Endothelial cell (in vitro differentiated cells): ENCODE data around the gene USH2A. TPM values are rescaled to one million over a fixed set of nuclear protein-coding genes. Genes with fewer than 3 reads are reported as not detected.

ENCODE experiments used
- DNase-seq: peaks from one replicate; pipeline ENCODE4 v3.0.0; 2021; ENCODE audit warnings: low spot score
- H3K27ac Mint-ChIP-seq: one replicate; pipeline ENCODE4 v1.8.0; 2021; ENCODE audit warnings: mixed read lengths, inconsistent platforms; ENCODE audit not compliant: unreplicated experiment
- H3K27me3 Mint-ChIP-seq: one replicate; pipeline ENCODE4 v1.8.0; 2021; ENCODE audit warnings: mild to moderate bottlenecking, moderate library complexity, mixed read lengths, inconsistent platforms; ENCODE audit not compliant: unreplicated experiment
- H3K36me3 Mint-ChIP-seq: one replicate; pipeline ENCODE4 v1.8.0; 2021; ENCODE audit warnings: mild to moderate bottlenecking, low read depth, mixed read lengths, inconsistent platforms; ENCODE audit not compliant: unreplicated experiment
- H3K4me1 Mint-ChIP-seq: one replicate; pipeline ENCODE4 v1.8.0; 2021; ENCODE audit warnings: mild to moderate bottlenecking, mixed read lengths, inconsistent platforms; ENCODE audit not compliant: unreplicated experiment
- H3K4me3 Mint-ChIP-seq: one replicate; pipeline ENCODE4 v1.8.0; 2021; ENCODE audit warnings: mild to moderate bottlenecking, mixed read lengths, inconsistent platforms; ENCODE audit not compliant: unreplicated experiment
- H3K9me3 Mint-ChIP-seq: one replicate; pipeline ENCODE4 v1.8.0; 2021; ENCODE audit warnings: mixed read lengths, inconsistent platforms; ENCODE audit not compliant: unreplicated experiment
- total RNA-seq: library from RNA; stranded (reverse); fragmentation: NEBNext Ultra II Directional; extraction: Animal tissue kit (Norgen Biotek cat#: 25700); gene quantifications from one replicate; pipeline ENCODE4 v1.2.1, GENCODE V29; 2021; ENCODE audit not compliant: unreplicated experiment
- TF ChIP-seq, protein P1 (sequence below): fragments of 200-600 bp; sonication (generic); IDR thresholded peaks from one replicate; pipeline ENCODE4 v1.5.0; 2021; ENCODE audit warnings: antibody characterized with exemption; ENCODE audit not compliant: unreplicated experiment

The USH2A gene
- total RNA-seq, 1 donor from 2014 or later = not detected

- H3K27ac Mint-ChIP-seq = no peak overlapping the region
- no peaks in the 10 kb centered on the region for H3K9me3 Mint-ChIP-seq
- TF ChIP-seq, protein P1, sequence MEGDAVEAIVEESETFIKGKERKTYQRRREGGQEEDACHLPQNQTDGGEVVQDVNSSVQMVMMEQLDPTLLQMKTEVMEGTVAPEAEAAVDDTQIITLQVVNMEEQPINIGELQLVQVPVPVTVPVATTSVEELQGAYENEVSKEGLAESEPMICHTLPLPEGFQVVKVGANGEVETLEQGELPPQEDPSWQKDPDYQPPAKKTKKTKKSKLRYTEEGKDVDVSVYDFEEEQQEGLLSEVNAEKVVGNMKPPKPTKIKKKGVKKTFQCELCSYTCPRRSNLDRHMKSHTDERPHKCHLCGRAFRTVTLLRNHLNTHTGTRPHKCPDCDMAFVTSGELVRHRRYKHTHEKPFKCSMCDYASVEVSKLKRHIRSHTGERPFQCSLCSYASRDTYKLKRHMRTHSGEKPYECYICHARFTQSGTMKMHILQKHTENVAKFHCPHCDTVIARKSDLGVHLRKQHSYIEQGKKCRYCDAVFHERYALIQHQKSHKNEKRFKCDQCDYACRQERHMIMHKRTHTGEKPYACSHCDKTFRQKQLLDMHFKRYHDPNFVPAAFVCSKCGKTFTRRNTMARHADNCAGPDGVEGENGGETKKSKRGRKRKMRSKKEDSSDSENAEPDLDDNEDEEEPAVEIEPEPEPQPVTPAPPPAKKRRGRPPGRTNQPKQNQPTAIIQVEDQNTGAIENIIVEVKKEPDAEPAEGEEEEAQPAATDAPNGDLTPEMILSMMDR = no peak
- no peaks in the 10 kb centered on the region for H3K36me3 Mint-ChIP-seq
- no peaks in the 10 kb centered on the region for H3K27me3 Mint-ChIP-seq
- peaks cover 11% of the 10 kb centered on the region for H3K4me1 Mint-ChIP-seq
- DNase-seq = no peak
- H3K4me3 Mint-ChIP-seq = no peak overlapping the region
Measured at GRCh38 chr1:215765833-215766232, 657.4 kb downstream of the USH2A start.

DNA sequence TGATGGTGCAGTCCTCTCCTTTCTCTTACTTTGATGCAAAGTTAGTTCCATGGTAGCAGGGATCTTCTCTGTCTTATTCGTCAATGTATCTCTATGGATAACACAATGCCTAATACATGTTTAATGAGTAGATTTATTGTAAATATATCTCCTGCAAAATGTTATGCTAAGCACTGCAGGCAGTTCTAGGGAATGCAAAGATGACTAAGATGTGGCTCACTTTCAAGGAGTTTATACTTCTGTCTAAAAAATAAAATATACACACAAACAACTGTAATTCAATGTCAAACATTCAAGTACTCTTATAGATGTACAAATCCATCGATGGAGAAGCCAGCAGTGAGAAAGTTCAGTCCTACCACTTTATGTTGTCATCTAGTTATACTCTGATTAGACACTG is 661.8 kb downstream of the USH2A start:
- no peaks in the 10 kb centered on the region for H3K9me3 Mint-ChIP-seq
- no peaks in the 10 kb centered on the region for H3K36me3 Mint-ChIP-seq
- H3K27ac Mint-ChIP-seq = no peak overlapping the region
- H3K4me3 Mint-ChIP-seq = no peak overlapping the region
- TF ChIP-seq, protein P1 = no peak
- peaks cover 11% of the 10 kb centered on the region for H3K4me1 Mint-ChIP-seq
- H3K27me3 Mint-ChIP-seq = no peaks in the 10 kb centered on the region
- no peak for DNase-seq

DNA sequence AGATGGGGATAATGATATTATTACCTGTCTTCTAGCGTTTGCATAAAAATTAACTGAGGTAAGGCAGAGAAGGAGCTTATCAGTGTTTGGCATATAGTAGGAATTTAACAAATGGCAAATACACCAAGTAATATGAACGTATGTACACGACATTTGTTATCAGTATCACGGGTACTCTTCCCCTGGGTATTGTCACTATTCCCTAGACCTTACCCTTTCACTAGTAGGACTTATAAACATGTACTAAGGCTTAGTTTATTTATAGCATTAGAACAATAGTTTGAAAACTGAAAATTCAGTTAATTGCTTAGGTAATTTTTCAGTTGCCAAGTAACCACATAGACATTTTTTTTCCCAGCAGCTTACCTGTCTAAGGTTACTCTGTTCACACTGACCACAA is 669.1 kb downstream of the USH2A start:
- no peak for DNase-seq
- H3K4me3 Mint-ChIP-seq = no peak overlapping the region
- H3K27me3 Mint-ChIP-seq = peaks cover 2% of the 10 kb centered on the region
- H3K4me1 Mint-ChIP-seq = no peaks in the 10 kb centered on the region
- H3K27ac Mint-ChIP-seq = no peak overlapping the region
- TF ChIP-seq, protein P1 = no peak
- H3K9me3 Mint-ChIP-seq = no peaks in the 10 kb centered on the region
- H3K36me3 Mint-ChIP-seq = no peaks in the 10 kb centered on the region

GRCh38 chr1:215749414-215749813 is 673.8 kb downstream of the USH2A start:
- Mint-ChIP-seq H3K9me3 (no peaks in the 10 kb centered on the region), H3K4me1 (no peaks in the 10 kb centered on the region), H3K27ac (no peak overlapping the region), H3K4me3 (no peak overlapping the region), H3K27me3 (peaks cover 2% of the 10 kb centered on the region), H3K36me3 (no peaks in the 10 kb centered on the region)
- DNase-seq = no peak
- TF ChIP-seq, protein P1 = no peak

DNA sequence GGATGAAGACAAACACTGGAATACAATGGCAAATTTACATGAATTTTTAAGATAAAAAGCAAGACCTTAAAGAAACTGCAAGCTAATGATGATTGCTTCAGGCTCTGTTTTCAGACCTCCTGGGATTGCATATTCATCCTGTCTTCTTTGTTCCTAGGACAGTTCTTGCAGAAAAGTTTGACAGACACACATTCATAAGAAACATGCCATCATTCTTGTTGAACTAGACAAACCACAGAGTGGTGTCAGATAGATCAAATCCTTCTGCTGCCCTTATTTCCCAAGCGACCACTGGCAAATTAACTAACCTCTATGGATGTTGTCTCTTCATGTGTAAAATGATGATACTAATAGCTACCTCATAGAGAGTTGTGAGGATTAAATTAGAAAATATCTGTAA is 674.8 kb downstream of the USH2A start:
- TF ChIP-seq, protein P1 = no peak
- no peak overlapping the region for H3K27ac Mint-ChIP-seq

More for the DNA sequence above, 674.8 kb downstream of the USH2A start:
- no peak overlapping the region for H3K4me3 Mint-ChIP-seq
- no peak for DNase-seq
- H3K4me1 Mint-ChIP-seq = no peaks in the 10 kb centered on the region
- H3K36me3 Mint-ChIP-seq = no peaks in the 10 kb centered on the region
- H3K27me3 Mint-ChIP-seq = peaks cover 2% of the 10 kb centered on the region
- H3K9me3 Mint-ChIP-seq = no peaks in the 10 kb centered on the region
